ENCODE data around the gene MCCD1.
A peak's percentile ranks its signal among the peaks of the same experiment; 100 is the strongest.
"Not testable (repeated sequence)": the region's sequence is repeated elsewhere in the genome, so short reads cannot be mapped to it uniquely, and the experiment has no call there.

The MCCD1 gene

GRCh38 chr6:31544676-31545075 lies 15.9 kb downstream of the MCCD1 start:
- DNase-seq = no peak

GRCh38 chr6:31545291-31545690 lies 16.5 kb downstream of the MCCD1 start:
- no peak for DNase-seq

- DNase-seq = peak; percentile 85
Measured at GRCh38 chr6:31546339-31546957, 17.7 kb downstream of the MCCD1 start, which contains the start of gene ATP6V1G2. TSS of gene ATP6V1G2 (minus strand) at chr6:31546608. CDS start at chr6:31546559, 49 bp downstream.

- peak; percentile 97 for DNase-seq
Measured at GRCh38 chr6:31546958-31547726, 18.4 kb downstream of the MCCD1 start, which contains the start of gene NFKBIL1. TSS of gene NFKBIL1 (plus strand) at chr6:31547608. CDS start at chr6:31547695, 87 bp downstream.

GRCh38 chr6:31547727-31548543 lies 19.2 kb downstream of the MCCD1 start:
- no peak for DNase-seq

GRCh38 chr6:31548544-31548873 lies 19.7 kb downstream of the MCCD1 start:
- no peak for DNase-seq

- DNase-seq = not testable (repeated sequence)
Measured at GRCh38 chr6:31551371-31551770, 22.6 kb downstream of the MCCD1 start.

GRCh38 chr6:31556307-31556706 lies 27.5 kb downstream of the MCCD1 start:
- no peak for DNase-seq

- DNase-seq = no peak
Measured at GRCh38 chr6:31557443-31558317, 28.9 kb downstream of the MCCD1 start.

- DNase-seq = no peak
Measured at GRCh38 chr6:31558318-31558625, 29.5 kb downstream of the MCCD1 start.

- DNase-seq = no peak
Measured at GRCh38 chr6:31558631-31559500, 30.1 kb downstream of the MCCD1 start.

- no peak for DNase-seq
Measured at GRCh38 chr6:31559606-31559957, 30.8 kb downstream of the MCCD1 start.

GRCh38 chr6:31559958-31560696 lies 31.4 kb downstream of the MCCD1 start:
- no peak for DNase-seq

- no peak for DNase-seq
Measured at GRCh38 chr6:31560697-31561058, 31.9 kb downstream of the MCCD1 start.

GRCh38 chr6:31567531-31568370 lies 39.0 kb downstream of the MCCD1 start:
- DNase-seq = no peak

GRCh38 chr6:31568537-31568961 lies 39.8 kb downstream of the MCCD1 start:
- no peak for DNase-seq

GRCh38 chr6:31569861-31570536 lies 41.2 kb downstream of the MCCD1 start:
- DNase-seq = no peak

- DNase-seq = no peak
Measured at GRCh38 chr6:31572041-31572911, 43.5 kb downstream of the MCCD1 start, which contains the start of gene LTA. TSS of gene LTA (plus strand) at chr6:31572289. CDS start at chr6:31572743, 454 bp downstream.
